A549 (cell line): ENCODE measurements around the gene CSTF3. TPM values are rescaled to one million over a fixed set of nuclear protein-coding genes. Genes with fewer than 3 reads are reported as not detected.
A peak's percentile ranks its signal among the peaks of the same experiment; 100 is the strongest.
"Not testable (repeated sequence)": the region's sequence is repeated elsewhere in the genome, so short reads cannot be mapped to it uniquely, and the experiment has no call there.

Source experiments
- ATAC-seq, 2 experiments: fragments of 200-7000 bp in 1 of 2; fragments of >200 bp in 1 of 2; cut with Nextera tagmentation in 1 of 2; cut with Tn5 transposase in 1 of 2; 3 replicates each; pipeline versions ENCODE4 v1.8.0 to v1.9.1; 2018 to 2020; ENCODE audit warnings: mild to moderate bottlenecking in 1 of 2, moderate library complexity in 1 of 2
- CTCF ChIA-PET: fragments of 300-600 bp; sonication (Branson Sonifier 250); formaldehyde crosslinking; extraction: SDS; loops from one replicate; lab custom pipeline; 2021; ENCODE audit warnings: antibody characterized with exemption, inconsistent platforms; lab: Yijun Ruan, JAX
- POLR2A ChIA-PET: fragments of 350-600 bp; formaldehyde crosslinking; extraction: SDS; loops from one replicate; lab custom pipeline; 2021; ENCODE audit warnings: antibody characterized with exemption, inconsistent platforms; lab: Yijun Ruan, JAX
- DNase-seq, 2 experiments: peaks; one replicate each; pipeline versions ENCODE4 v3.0.0 to v3.0.0-alpha.2; 2011 to 2016; ENCODE audit warnings: low read depth in 1 of 2, low spot score in 1 of 2
- FAIRE-seq: peaks from 2 replicates; lab custom pipeline; 2011; peaks lifted over from hg19 to GRCh38; lab: Jason Lieb, UNC
- H3K27ac ChIP-seq, 2 experiments: fragments of >200 bp; sonication (Bioruptor Twin); formaldehyde crosslinking; 3 replicates each; pipeline ENCODE4 v1.5.1; 2016 to 2017
- H3K4me1 ChIP-seq: fragments of >200 bp; sonication (Bioruptor Twin); formaldehyde crosslinking; 3 replicates; pipeline ENCODE4 v1.6.1; 2016
- H3K4me2 ChIP-seq: fragments of >200 bp; sonication (Bioruptor Twin); formaldehyde crosslinking; 3 replicates; pipeline ENCODE4 v1.6.1; 2016
- H3K4me3 ChIP-seq: fragments of >200 bp; sonication (Bioruptor Twin); formaldehyde crosslinking; 3 replicates; pipeline ENCODE4 v1.5.1; 2016
- H3K9me3 ChIP-seq: fragments of >200 bp; sonication (Bioruptor Twin); formaldehyde crosslinking; 3 replicates; pipeline ENCODE4 v1.6.1; 2016
- BHLHE40 ChIP-seq: IDR thresholded peaks from 2 replicates; pipeline ENCODE4 v1.6.1; 2012; ENCODE audit warnings: low read depth, low read length, inconsistent platforms
- CBX2 ChIP-seq: fragments of 200-600 bp; sonication (generic); IDR thresholded peaks from 2 replicates; pipeline ENCODE4 v1.6.1; 2016; ENCODE audit warnings: low read depth, mild to moderate bottlenecking, borderline replicate concordance
- CEBPB ChIP-seq, 2 experiments: fragments of >200 bp in 1 of 2; sonication (Bioruptor Twin) in 1 of 2; formaldehyde crosslinking in 1 of 2; IDR thresholded peaks; 2 replicates each; pipeline ENCODE4 v1.6.1; 2012 to 2016
- CHD2 ChIP-seq: fragments of 150-350 bp; IDR thresholded peaks from 2 replicates; pipeline ENCODE4 v1.6.1; 2014; ENCODE audit warnings: low read length; ENCODE audit not compliant: partially characterized antibody
- EHMT2 ChIP-seq: fragments of 200-600 bp; sonication (generic); IDR thresholded peaks from 2 replicates; pipeline ENCODE4 v1.6.1; 2016; ENCODE audit warnings: antibody characterized with exemption, low read depth, mild to moderate bottlenecking, moderate library complexity
- EP300 ChIP-seq, 2 experiments: fragments of >200 bp; sonication (Bioruptor Twin); formaldehyde crosslinking; IDR thresholded peaks; 2 replicates in 1 of 2; 3 replicates in 1 of 2; pipeline ENCODE4 v1.6.1; 2016 to 2017
- ESRRA ChIP-seq: fragments of 150-350 bp; IDR thresholded peaks from 2 replicates; pipeline ENCODE4 v1.6.1; 2014; ENCODE audit warnings: mild to moderate bottlenecking, low read length, borderline replicate concordance
- FOSL2 ChIP-seq, 2 experiments: fragments of 450-650 bp in 1 of 2; fragments of >200 bp in 1 of 2; sonication (Bioruptor Twin) in 1 of 2; formaldehyde crosslinking; IDR thresholded peaks; 2 replicates each; pipeline versions ENCODE4 v1.5.0 to v1.6.1; 2016 to 2020; ENCODE audit warnings: mild to moderate bottlenecking in 1 of 2, moderate library complexity in 1 of 2
- FOXS1 ChIP-seq: fragments of 250-450 bp; sonication (Bioruptor Pico); IDR thresholded peaks from 2 replicates; pipeline ENCODE4 v1.5.0; 2020; ENCODE audit warnings: mild to moderate bottlenecking, moderate library complexity
- JUNB ChIP-seq: fragments of >200 bp; sonication (Bioruptor Twin); formaldehyde crosslinking; IDR thresholded peaks from 2 replicates; pipeline ENCODE4 v1.6.1; 2016
- KDM1A ChIP-seq: fragments of 200-600 bp; sonication (generic); IDR thresholded peaks from 2 replicates; pipeline ENCODE4 v1.6.1; 2016; ENCODE audit warnings: low read depth, mild to moderate bottlenecking
- KDM5A ChIP-seq: fragments of 200-600 bp; sonication (generic); IDR thresholded peaks from 2 replicates; pipeline ENCODE4 v1.6.1; 2016; ENCODE audit warnings: antibody characterized with exemption, mild to moderate bottlenecking
- MYC ChIP-seq: IDR thresholded peaks from 2 replicates; pipeline ENCODE4 v1.6.1; 2012; ENCODE audit warnings: mild to moderate bottlenecking, inconsistent platforms, low read length, improper control_type of control experiment, borderline replicate concordance
- NR3C1 ChIP-seq: fragments of >200 bp; sonication (Bioruptor Twin); formaldehyde crosslinking; IDR thresholded peaks from 3 replicates; pipeline ENCODE4 v1.6.1; 2017
- POLR2A ChIP-seq: IDR thresholded peaks from 2 replicates; pipeline ENCODE4 v1.6.1; 2012; ENCODE audit warnings: mild to moderate bottlenecking, low read length
- POLR2AphosphoS2 ChIP-seq: conservative IDR thresholded peaks from 2 replicates; pipeline ENCODE4 v1.6.1; 2012; ENCODE audit warnings: low read length, improper control_type of control experiment, inconsistent platforms
- RAD21 ChIP-seq, 2 experiments: fragments of >200 bp in 1 of 2; sonication (Bioruptor Twin) in 1 of 2; formaldehyde crosslinking in 1 of 2; IDR thresholded peaks in 1 of 2; conservative IDR thresholded peaks in 1 of 2; 2 replicates in 1 of 2; 3 replicates in 1 of 2; pipeline ENCODE4 v1.6.1; 2012 to 2018; ENCODE audit warnings: inconsistent platforms in 1 of 2
- RARB ChIP-seq: fragments of 250-450 bp; sonication (Bioruptor Pico); IDR thresholded peaks from 2 replicates; pipeline ENCODE4 v1.8.0; 2021; ENCODE audit warnings: mild to moderate bottlenecking, moderate library complexity
- RCOR1 ChIP-seq: fragments of 150-350 bp; IDR thresholded peaks from 2 replicates; pipeline ENCODE4 v1.6.1; 2014; ENCODE audit warnings: antibody characterized with exemption, low read length, low read depth
- SMC3 ChIP-seq: fragments of >200 bp; sonication (Bioruptor Twin); formaldehyde crosslinking; IDR thresholded peaks from 3 replicates; pipeline ENCODE4 v1.6.1; 2018; ENCODE audit warnings: inconsistent platforms
- TFCP2L1 ChIP-seq: fragments of 250-450 bp; sonication (Bioruptor Pico); IDR thresholded peaks from 2 replicates; pipeline ENCODE4 v1.5.0; 2021; ENCODE audit warnings: mild to moderate bottlenecking
- ZC3H11A ChIP-seq: fragments of 450-650 bp; IDR thresholded peaks from 2 replicates; pipeline ENCODE4 v1.6.1; 2014; ENCODE audit warnings: antibody characterized with exemption, mild to moderate bottlenecking
- WGBS: methylation state at CpG from one replicate; pipeline ENCODE4 v1.1.6; 2017; ENCODE audit errors: missing lambda C conversion rate; 5-methylcytosine and 5-hydroxymethylcytosine counted together
- polyA plus RNA-seq, 4 experiments: library from polyadenylated mRNA; depleted of rRNA in 3 of 4; stranded (reverse); fragments of >200 nt; fragmentation: RNase III in 1 of 4; extraction: RNeasy Plus Mini Kit Qiagen cat#74134 plus additional on column Dnase treatment in 1 of 4; gene quantifications; 2 replicates in 3 of 4; 3 replicates in 1 of 4; pipeline ENCODE4 v1.2.3, GENCODE V29; 2011 to 2017
- TF ChIP-seq, protein P1 (sequence below): fragments of 450-650 bp; IDR thresholded peaks from 2 replicates; pipeline ENCODE4 v1.6.1; 2014; ENCODE audit warnings: antibody characterized with exemption
- TF ChIP-seq, protein P2 (sequence below): fragments of >200 bp; sonication (Bioruptor Twin); formaldehyde crosslinking; IDR thresholded peaks from 3 replicates; pipeline ENCODE4 v1.6.1; 2016
- TF ChIP-seq, protein P3 (sequence below): fragments of 250-450 bp; sonication (Bioruptor Pico); IDR thresholded peaks from 2 replicates; pipeline ENCODE4 v1.5.0; 2020; ENCODE audit warnings: low read depth, mild to moderate bottlenecking, moderate library complexity

Gene CSTF3
- polyA plus RNA-seq, 2 of the 4 experiments (the other 2 are of a cell fraction): 53.2 to 53.9 TPM

DNA sequence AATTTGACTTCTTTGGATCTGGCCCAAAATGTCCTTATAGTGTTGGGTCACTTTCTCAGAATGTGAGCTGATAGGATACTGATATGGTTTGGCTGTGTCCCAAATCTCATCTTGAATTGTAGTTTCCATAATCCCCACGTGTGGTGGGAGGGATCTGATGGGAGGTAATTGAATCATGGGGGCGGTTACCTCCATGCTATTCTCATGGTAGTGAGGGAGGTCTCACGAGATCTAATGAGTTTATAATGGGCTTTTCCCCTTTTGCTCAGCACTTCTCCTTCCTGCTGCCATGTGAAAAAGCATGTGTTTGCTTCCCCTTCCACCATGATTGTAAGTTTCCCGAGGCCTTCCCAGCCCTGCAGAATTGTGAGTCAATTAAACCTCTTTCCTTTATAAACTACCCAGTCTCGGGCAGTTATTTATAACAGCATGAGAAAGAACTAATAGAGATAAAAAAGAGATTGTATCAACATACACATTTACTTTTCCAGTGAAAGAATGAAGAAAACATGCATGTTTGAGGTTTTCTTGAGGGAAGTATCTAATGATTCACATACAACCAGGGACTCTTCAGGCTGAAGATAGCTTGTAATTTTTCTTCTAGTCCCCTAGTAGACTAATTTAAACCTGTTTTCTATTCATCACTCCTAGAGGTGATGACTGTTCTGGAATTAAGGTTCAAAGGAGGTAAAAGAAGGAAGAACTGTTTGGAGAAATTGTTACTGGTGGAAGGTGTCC lies 17.3 kb upstream of the CSTF3 start:
- peaks cover 12% of the 10 kb centered on the region for H3K4me1 ChIP-seq

DNA sequence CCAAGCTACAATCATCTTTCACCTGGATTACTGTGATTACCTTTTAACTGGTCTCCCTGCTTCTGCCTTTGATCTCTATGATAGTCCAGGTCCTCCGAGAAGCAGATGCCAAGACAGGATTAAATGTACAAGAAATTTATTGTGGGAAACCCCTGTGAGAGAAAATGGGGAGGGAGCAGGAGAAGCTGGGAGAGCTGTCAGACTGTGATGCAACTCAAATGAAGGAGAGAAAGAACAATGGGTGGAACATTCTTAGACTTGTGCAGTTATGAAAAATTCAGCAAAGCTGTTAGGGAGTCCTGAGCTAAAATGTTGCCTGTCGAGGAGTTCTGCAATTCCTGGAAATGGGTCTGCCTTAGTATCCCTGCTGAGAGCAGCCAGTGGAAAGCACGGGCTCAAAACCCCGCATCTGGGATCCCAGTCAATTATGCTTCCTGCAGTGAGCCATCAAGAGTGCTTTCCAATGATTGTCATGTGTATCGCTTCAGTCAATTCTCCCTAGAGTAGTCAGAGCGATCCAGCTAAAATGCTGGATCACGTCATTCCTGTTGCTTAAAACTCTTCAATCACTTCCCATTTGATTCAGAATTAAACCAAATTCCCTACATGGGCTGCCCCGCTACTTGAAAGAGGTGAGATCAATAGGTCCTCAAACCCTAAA lies 16.5 kb upstream of the CSTF3 start:
- H3K27ac ChIP-seq: no peak overlapping the region
- DNase-seq: no peak
- peaks cover 12% of the 10 kb centered on the region for H3K4me1 ChIP-seq
- ATAC-seq: no peak
- no peak for FAIRE-seq
- POLR2A ChIA-PET: no interaction called here
- no peak for TF ChIP-seq FOSL2 (IDR thresholded peaks at IDR 0.05)
- TF ChIP-seq FOSL2 (CRISPR knock-in tag; IDR thresholded peaks at IDR 0.05): no peak
- no peak for TF ChIP-seq KDM5A
- no peak for TF ChIP-seq TFCP2L1 (CRISPR knock-in tag)
- TF ChIP-seq RARB (CRISPR knock-in tag): no peak
- no peak for TF ChIP-seq POLR2A
- no peak for TF ChIP-seq CEBPB (IDR thresholded peaks at IDR 0.05)
- no peak for TF ChIP-seq NR3C1
- no peak for TF ChIP-seq CHD2
- TF ChIP-seq SMC3: no peak
- no peak for TF ChIP-seq RCOR1
- 91% methylated on average over 8 of the region's 8 CpGs for WGBS
- H3K4me2 ChIP-seq: no peak overlapping the region
- no peak overlapping the region for H3K4me3 ChIP-seq
- CTCF ChIA-PET: interaction anchor here (0.8 to 2.9 kb wide), 2 partner anchors 8 to 12 kb away, joined by 3 to 17 read pairs; no protein-coding TSS in a partner anchor
- H3K9me3 ChIP-seq: no peaks in the 10 kb centered on the region

More for the DNA sequence above, 17.3 kb upstream of the CSTF3 start:
- H3K9me3 ChIP-seq: no peaks in the 10 kb centered on the region
- H3K4me2 ChIP-seq: no peak overlapping the region
- TF ChIP-seq POLR2AphosphoS2 (no peak), RAD21 (conservative IDR thresholded peaks at IDR 0.05 in 1 of 2, IDR thresholded peaks at IDR 0.05 in 1 of 2) (no peak), POLR2A (no peak), BHLHE40 (no peak), EP300 (IDR thresholded peaks at IDR 0.05) (no peak), RARB (CRISPR knock-in tag) (no peak), EHMT2 (no peak), KDM1A (no peak), TFCP2L1 (CRISPR knock-in tag) (no peak), ZC3H11A (no peak)
- TF ChIP-seq, protein P1, sequence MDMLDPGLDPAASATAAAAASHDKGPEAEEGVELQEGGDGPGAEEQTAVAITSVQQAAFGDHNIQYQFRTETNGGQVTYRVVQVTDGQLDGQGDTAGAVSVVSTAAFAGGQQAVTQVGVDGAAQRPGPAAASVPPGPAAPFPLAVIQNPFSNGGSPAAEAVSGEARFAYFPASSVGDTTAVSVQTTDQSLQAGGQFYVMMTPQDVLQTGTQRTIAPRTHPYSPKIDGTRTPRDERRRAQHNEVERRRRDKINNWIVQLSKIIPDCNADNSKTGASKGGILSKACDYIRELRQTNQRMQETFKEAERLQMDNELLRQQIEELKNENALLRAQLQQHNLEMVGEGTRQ: no peak
- TF ChIP-seq, all 56 proteins: peak for 0
- WGBS: 64% methylated on average over 5 of the region's 5 CpGs
- Histone ChIP-seq H3K4me3 (no peak overlapping the region), H3K27ac (no peak overlapping the region)
- no peak for FAIRE-seq
- ChIA-PET POLR2A (no interaction called here), CTCF (interaction anchor here (2.9 kb wide), 1 partner anchor 12 kb away, joined by 17 read pairs; no protein-coding TSS in a partner anchor)
- no peak for DNase-seq
- no peak for ATAC-seq

DNA sequence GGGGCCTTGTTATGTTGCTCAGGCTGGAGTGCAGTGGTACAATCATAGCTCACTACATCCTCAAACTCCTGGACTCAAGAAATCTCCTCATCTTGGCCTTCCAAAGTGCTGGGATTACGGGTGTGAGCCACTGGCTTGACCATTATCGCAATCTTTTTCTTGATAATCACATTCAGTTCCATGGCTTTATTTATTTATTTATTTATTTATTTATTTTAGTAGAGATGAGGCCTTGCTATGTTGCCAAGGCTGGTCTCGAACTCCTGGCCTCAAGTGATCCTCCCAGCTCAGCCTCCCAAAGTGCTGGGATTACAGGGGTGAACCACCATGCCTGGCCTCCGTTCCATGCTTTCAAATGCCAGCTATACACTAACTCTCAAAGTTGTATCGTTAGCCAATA lies 15.5 kb upstream of the CSTF3 start:
- H3K27ac ChIP-seq, H3K9me3 ChIP-seq, H3K4me3 ChIP-seq, POLR2A ChIA-PET, DNase-seq, ATAC-seq, H3K4me1 ChIP-seq, FAIRE-seq, H3K4me2 ChIP-seq: not testable (repeated sequence)
- CTCF ChIA-PET: interaction anchor here (0.7 to 2.9 kb wide), 2 partner anchors 10 to 140 kb away, joined by 3 to 17 read pairs; no protein-coding TSS in a partner anchor
- TF ChIP-seq ZC3H11A: peak; percentile 59
- 92% methylated on average over 5 of the region's 5 CpGs for WGBS

DNA sequence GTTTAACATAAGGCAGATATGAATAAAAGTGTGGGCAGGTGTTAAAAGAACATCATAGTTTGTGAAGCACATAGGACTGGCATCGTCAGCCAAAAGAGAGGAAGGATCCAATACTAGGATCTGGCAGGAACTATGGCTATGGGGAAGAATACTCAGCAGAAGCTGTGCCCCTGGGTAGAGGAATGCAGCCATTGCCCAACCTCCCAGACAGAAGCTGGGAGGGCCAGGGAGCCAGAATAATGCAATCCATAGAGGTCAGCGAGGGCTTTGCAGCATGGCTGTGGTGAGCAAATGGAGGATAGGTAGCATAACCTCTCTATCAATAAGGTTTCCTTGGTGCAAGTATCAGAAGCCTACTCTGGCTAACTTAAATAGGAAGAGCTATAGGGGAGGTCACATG lies 11.7 kb upstream of the CSTF3 start:
- FAIRE-seq (no peak), ATAC-seq (peak; percentile 24 to 40; a peak in 2 of 6 replicates), DNase-seq (no peak)
- ChIA-PET POLR2A (no interaction called here), CTCF (no interaction called here)
- Histone ChIP-seq H3K4me2 (no peak overlapping the region), H3K4me1 (no peaks in the 10 kb centered on the region), H3K9me3 (no peaks in the 10 kb centered on the region), H3K27ac (no peak overlapping the region), H3K4me3 (no peak overlapping the region)
- TF ChIP-seq ESRRA (no peak), CEBPB (IDR thresholded peaks at IDR 0.05) (no peak), BHLHE40 (no peak), CBX2 (no peak), JUNB (no peak), KDM5A (no peak), FOXS1 (CRISPR knock-in tag) (no peak), POLR2AphosphoS2 (no peak), RARB (CRISPR knock-in tag) (no peak), EP300 (IDR thresholded peaks at IDR 0.05) (no peak), MYC (no peak)
- TF ChIP-seq, protein P2, sequence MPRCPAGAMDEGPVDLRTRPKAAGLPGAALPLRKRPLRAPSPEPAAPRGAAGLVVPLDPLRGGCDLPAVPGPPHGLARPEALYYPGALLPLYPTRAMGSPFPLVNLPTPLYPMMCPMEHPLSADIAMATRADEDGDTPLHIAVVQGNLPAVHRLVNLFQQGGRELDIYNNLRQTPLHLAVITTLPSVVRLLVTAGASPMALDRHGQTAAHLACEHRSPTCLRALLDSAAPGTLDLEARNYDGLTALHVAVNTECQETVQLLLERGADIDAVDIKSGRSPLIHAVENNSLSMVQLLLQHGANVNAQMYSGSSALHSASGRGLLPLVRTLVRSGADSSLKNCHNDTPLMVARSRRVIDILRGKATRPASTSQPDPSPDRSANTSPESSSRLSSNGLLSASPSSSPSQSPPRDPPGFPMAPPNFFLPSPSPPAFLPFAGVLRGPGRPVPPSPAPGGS: no peak
- TF ChIP-seq, protein P1: no peak
- TF ChIP-seq, protein P3, sequence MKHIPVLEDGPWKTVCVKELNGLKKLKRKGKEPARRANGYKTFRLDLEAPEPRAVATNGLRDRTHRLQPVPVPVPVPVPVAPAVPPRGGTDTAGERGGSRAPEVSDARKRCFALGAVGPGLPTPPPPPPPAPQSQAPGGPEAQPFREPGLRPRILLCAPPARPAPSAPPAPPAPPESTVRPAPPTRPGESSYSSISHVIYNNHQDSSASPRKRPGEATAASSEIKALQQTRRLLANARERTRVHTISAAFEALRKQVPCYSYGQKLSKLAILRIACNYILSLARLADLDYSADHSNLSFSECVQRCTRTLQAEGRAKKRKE (CRISPR knock-in tag): no peak
- WGBS: 87% methylated on average over 2 of the region's 2 CpGs
